ENCODE measurements around the gene WNT1.

WNT1 gene

GRCh38 chr12:49026678-49027480 lies 48.8 kb downstream of the WNT1 start:
- no peak for DNase-seq (ENCODE audit: low read depth in 1 of 2, low spot score in 1 of 2)

- DNase-seq (ENCODE audit: low read depth in 1 of 2, low spot score in 1 of 2) = no peak
Measured at GRCh38 chr12:49027846-49028555, 49.9 kb downstream of the WNT1 start.

- DNase-seq (ENCODE audit: low read depth in 1 of 2, low spot score in 1 of 2) = no peak
Measured at GRCh38 chr12:49028666-49029275, 50.6 kb downstream of the WNT1 start.

GRCh38 chr12:49030119-49030518 lies 52.0 kb downstream of the WNT1 start:
- no peak for DNase-seq (ENCODE audit: low read depth in 1 of 2, low spot score in 1 of 2)

- DNase-seq (ENCODE audit: low read depth in 1 of 2, low spot score in 1 of 2) = no peak
Measured at GRCh38 chr12:49030714-49031572, 52.8 kb downstream of the WNT1 start.

GRCh38 chr12:49031573-49032161 lies 53.5 kb downstream of the WNT1 start:
- DNase-seq (ENCODE audit: low read depth in 1 of 2, low spot score in 1 of 2) = no peak

Measured in stimulated activated CD4-positive, alpha-beta T cell treated with anti-CD3 and anti-CD28 coated beads, Interleukin-15, amount 100 ng/mL, for 1 hour (primary cell).